Naive B cell (primary cell): ENCODE results near the gene KCTD2. TPM values are rescaled to one million over a fixed set of nuclear protein-coding genes. Genes with fewer than 3 reads are reported as not detected.
"Not testable (repeated sequence)": the region's sequence is repeated elsewhere in the genome, so short reads cannot be mapped to it uniquely, and the experiment has no call there.

Experiments used
- ATAC-seq, 2 donors: fragments of 150-1000 bp; cut with Tn5 transposase; 2 replicates each; pipeline ENCODE4 v1.10.0; 2021; ENCODE audit warnings: low read depth in 2 of 2, mild to moderate bottlenecking in 2 of 2, moderate library complexity in 2 of 2
- DNase-seq: peaks from one replicate; pipeline ENCODE4 v3.0.0; 2022
- H3K27ac Mint-ChIP-seq, 6 donors: one replicate each; pipeline ENCODE4 v1.8.0; 2020 to 2022; ENCODE audit warnings: mild to moderate bottlenecking in 6 of 6, mixed read lengths in 6 of 6, moderate library complexity in 5 of 6, inconsistent platforms in 2 of 6
- H3K27me3 Mint-ChIP-seq, 3 donors: one replicate each; pipeline ENCODE4 v1.8.0; 2021 to 2022; ENCODE audit warnings: mixed read lengths in 3 of 3, mild to moderate bottlenecking in 1 of 3
- H3K36me3 Mint-ChIP-seq, 2 donors: one replicate each; pipeline ENCODE4 v1.8.0; 2020 to 2022; ENCODE audit warnings: mixed read lengths in 2 of 2, inconsistent platforms in 1 of 2, mild to moderate bottlenecking in 1 of 2
- H3K4me1 Mint-ChIP-seq, 3 donors: one replicate each; pipeline ENCODE4 v1.8.0; 2020 to 2022; ENCODE audit warnings: mixed read lengths in 3 of 3, inconsistent platforms in 1 of 3, mild to moderate bottlenecking in 1 of 3, moderate library complexity in 1 of 3
- H3K4me3 Mint-ChIP-seq, 8 donors: one replicate each; pipeline ENCODE4 v1.8.0; 2020 to 2022; ENCODE audit warnings: mild to moderate bottlenecking in 8 of 8, mixed read lengths in 8 of 8, moderate library complexity in 8 of 8, inconsistent platforms in 2 of 8
- H3K9me3 Mint-ChIP-seq, 7 donors: one replicate each; pipeline ENCODE4 v1.8.0; 2020 to 2022; ENCODE audit warnings: mixed read lengths in 7 of 7, mild to moderate bottlenecking in 5 of 7, inconsistent platforms in 2 of 7, moderate library complexity in 1 of 7
- polyA plus RNA-seq, 6 donors: library from polyadenylated mRNA; unstranded; fragments of 300-500 nt; fragmentation: Illumina TruSeq; gene quantifications; one replicate each; pipeline ENCODE4 v1.2.3, GENCODE V29; 2021; ENCODE audit warnings: low read depth in 6 of 6

Gene KCTD2
- polyA plus RNA-seq, 6 donors from 2014 or later: 2.9 to 9.8 (median 4.8) TPM

GRCh38 chr17:75031972-75032719 lies 14.9 kb upstream of the KCTD2 start:
- peak; percentile 52 for DNase-seq

GRCh38 chr17:75032720-75033280 lies 14.2 kb upstream of the KCTD2 start:
- ATAC-seq (peak in 1 of 2 donors; percentile 13), DNase-seq (no peak)
- Mint-ChIP-seq H3K36me3 (no peaks in the 10 kb centered on the region), H3K27me3 (peaks cover 0 to 5% (median 3%) of the 10 kb centered on the region in 3 donors), H3K4me1 (peaks cover 35 to 39% (median 36%) of the 10 kb centered on the region in 3 donors), H3K9me3 (peaks cover 0 to 9% (median 3%) of the 10 kb centered on the region in 7 donors), H3K4me3 (peak overlapping the region; percentile 90 to 99 (median 95)), H3K27ac (peak overlapping the region in 4 of 6 donors; percentile 85 to 100 (median 98))

More at GRCh38 chr17:75031972-75032719, 14.9 kb upstream of the KCTD2 start:
- H3K36me3 Mint-ChIP-seq: no peaks in the 10 kb centered on the region
- peak overlapping the region; percentile 85 to 99 (median 95) for H3K4me3 Mint-ChIP-seq
- H3K9me3 Mint-ChIP-seq: peaks cover 0 to 12% (median 3%) of the 10 kb centered on the region in 7 donors
- peak overlapping the region; percentile 78 to 100 (median 80) for H3K27ac Mint-ChIP-seq
- ATAC-seq: peak; percentile 51 to 52
- peaks cover 0 to 5% (median 3%) of the 10 kb centered on the region in 3 donors for H3K27me3 Mint-ChIP-seq
- H3K4me1 Mint-ChIP-seq: peaks cover 35 to 39% (median 36%) of the 10 kb centered on the region in 3 donors

GRCh38 chr17:75033346-75034235 lies 13.4 kb upstream of the KCTD2 start:
- Mint-ChIP-seq H3K4me3 (peak overlapping the region; percentile 90 to 99 (median 96)), H3K36me3 (peaks cover 0 to 3% of the 10 kb centered on the region in 2 donors), H3K9me3 (peaks cover 0 to 9% (median 3%) of the 10 kb centered on the region in 7 donors), H3K27me3 (peaks cover 0 to 5% (median 3%) of the 10 kb centered on the region in 3 donors), H3K27ac (peak overlapping the region; percentile 93 to 100 (median 98)), H3K4me1 (peaks cover 35 to 39% (median 36%) of the 10 kb centered on the region in 3 donors)
- DNase-seq (peak; percentile 79), ATAC-seq (peak; percentile 43 to 44)

- Mint-ChIP-seq H3K4me1 (peaks cover 35 to 39% (median 36%) of the 10 kb centered on the region in 3 donors), H3K4me3 (peak overlapping the region; percentile 90 to 99 (median 96)), H3K27me3 (peaks cover 0 to 5% (median 3%) of the 10 kb centered on the region in 3 donors), H3K36me3 (peaks cover under 1 to 7% of the 10 kb centered on the region in 2 donors), H3K27ac (peak overlapping the region; percentile 93 to 100 (median 98)), H3K9me3 (peaks cover 0 to 9% (median 3%) of the 10 kb centered on the region in 7 donors)
- ATAC-seq (peak; percentile 56 to 65), DNase-seq (peak; percentile 68)
These were observed 12.7 kb upstream of the KCTD2 start for GRCh38 chr17:75034236-75034908.

- peaks cover 35 to 39% (median 36%) of the 10 kb centered on the region in 3 donors for H3K4me1 Mint-ChIP-seq
These were observed 10.3 kb upstream of the KCTD2 start for GRCh38 chr17:75036643-75037268.

GRCh38 chr17:75039238-75039637 lies 7.8 kb upstream of the KCTD2 start:
- ATAC-seq (no peak), DNase-seq (no peak)
- H3K4me3 Mint-ChIP-seq: peak overlapping the region in 1 of 8 donors; percentile 20
- H3K4me1 Mint-ChIP-seq: peaks cover 11 to 18% (median 16%) of the 10 kb centered on the region in 3 donors
- H3K27me3 Mint-ChIP-seq: peaks cover 0 to 3% (median 3%) of the 10 kb centered on the region in 3 donors
- H3K27ac Mint-ChIP-seq: no peak overlapping the region
- no peaks in the 10 kb centered on the region for H3K9me3 Mint-ChIP-seq
- peaks cover 10 to 15% of the 10 kb centered on the region in 2 donors for H3K36me3 Mint-ChIP-seq

More at GRCh38 chr17:75036643-75037268, 10.3 kb upstream of the KCTD2 start:
- ATAC-seq: no peak
- peaks cover 0 to 5% (median 3%) of the 10 kb centered on the region in 3 donors for H3K27me3 Mint-ChIP-seq
- DNase-seq: no peak
- H3K4me3 Mint-ChIP-seq: peak overlapping the region; percentile 32 to 95 (median 52)
- H3K27ac Mint-ChIP-seq: peak overlapping the region in 3 of 6 donors; percentile 32 to 92 (median 56)
- peaks cover 10 to 15% of the 10 kb centered on the region in 2 donors for H3K36me3 Mint-ChIP-seq
- peaks cover 0 to 1% (median 0%) of the 10 kb centered on the region in 7 donors for H3K9me3 Mint-ChIP-seq

- Mint-ChIP-seq H3K9me3 (no peaks in the 10 kb centered on the region), H3K36me3 (peaks cover 10 to 15% of the 10 kb centered on the region in 2 donors), H3K4me3 (peak overlapping the region in 1 of 8 donors; percentile 35), H3K4me1 (peaks cover 6 to 17% (median 9%) of the 10 kb centered on the region in 3 donors), H3K27ac (peak overlapping the region in 2 of 6 donors; percentile 38 to 81), H3K27me3 (no peaks in the 10 kb centered on the region)
- ATAC-seq (no peak), DNase-seq (no peak)
These were observed 5.3 kb upstream of the KCTD2 start for GRCh38 chr17:75041656-75042280.

- not testable (repeated sequence) for H3K27me3 Mint-ChIP-seq, ATAC-seq, H3K27ac Mint-ChIP-seq, DNase-seq, H3K9me3 Mint-ChIP-seq
- Mint-ChIP-seq H3K36me3 (peaks cover 10% of the 10 kb centered on the region in 2 donors), H3K4me3 (peak overlapping the region in 2 of 8 donors; percentile 30 to 35), H3K4me1 (peaks cover 17 to 30% (median 22%) of the 10 kb centered on the region in 3 donors)
These were observed 3.2 kb upstream of the KCTD2 start for GRCh38 chr17:75043789-75044188.

GRCh38 chr17:75044716-75045115 lies 2.3 kb upstream of the KCTD2 start:
- no peaks in the 10 kb centered on the region for H3K9me3 Mint-ChIP-seq
- peak overlapping the region in 1 of 6 donors; percentile 54 for H3K27ac Mint-ChIP-seq
- ATAC-seq (no peak), DNase-seq (no peak)
- peak overlapping the region in 6 of 8 donors; percentile 55 to 99 (median 80) for H3K4me3 Mint-ChIP-seq
- H3K4me1 Mint-ChIP-seq: peaks cover 17 to 37% (median 22%) of the 10 kb centered on the region in 3 donors
- peaks cover 4 to 6% of the 10 kb centered on the region in 2 donors for H3K36me3 Mint-ChIP-seq
- no peaks in the 10 kb centered on the region for H3K27me3 Mint-ChIP-seq

- Mint-ChIP-seq H3K4me1 (peaks cover 17 to 37% (median 22%) of the 10 kb centered on the region in 3 donors), H3K4me3 (peak overlapping the region; percentile 94 to 99 (median 96)), H3K27ac (peak overlapping the region in 5 of 6 donors; percentile 90 to 95 (median 94))
- DNase-seq, H3K9me3 Mint-ChIP-seq, H3K27me3 Mint-ChIP-seq, ATAC-seq, H3K36me3 Mint-ChIP-seq: not testable (repeated sequence)
These were observed 1.0 kb upstream of the KCTD2 start for GRCh38 chr17:75045946-75046406.

- Mint-ChIP-seq H3K4me3 (peak overlapping the region; percentile 88 to 99 (median 95)), H3K27me3 (no peaks in the 10 kb centered on the region), H3K36me3 (no peaks in the 10 kb centered on the region), H3K4me1 (peaks cover 17 to 36% (median 28%) of the 10 kb centered on the region in 3 donors), H3K9me3 (no peaks in the 10 kb centered on the region), H3K27ac (peak overlapping the region; percentile 75 to 96 (median 90))
- DNase-seq: peak; percentile 23
- ATAC-seq: peak in 1 of 2 donors; percentile 1
These were observed 523 bp downstream of the KCTD2 start for GRCh38 chr17:75047398-75048098.
